ENCODE results near the gene HTR2A. TPM values are rescaled to one million over a fixed set of nuclear protein-coding genes. Genes with fewer than 3 reads are reported as not detected.
"Not testable (repeated sequence)": the region's sequence is repeated elsewhere in the genome, so short reads cannot be mapped to it uniquely, and the experiment has no call there.

HTR2A gene
- total RNA-seq, 1 donor from 2014 or later, result not detected

DNA sequence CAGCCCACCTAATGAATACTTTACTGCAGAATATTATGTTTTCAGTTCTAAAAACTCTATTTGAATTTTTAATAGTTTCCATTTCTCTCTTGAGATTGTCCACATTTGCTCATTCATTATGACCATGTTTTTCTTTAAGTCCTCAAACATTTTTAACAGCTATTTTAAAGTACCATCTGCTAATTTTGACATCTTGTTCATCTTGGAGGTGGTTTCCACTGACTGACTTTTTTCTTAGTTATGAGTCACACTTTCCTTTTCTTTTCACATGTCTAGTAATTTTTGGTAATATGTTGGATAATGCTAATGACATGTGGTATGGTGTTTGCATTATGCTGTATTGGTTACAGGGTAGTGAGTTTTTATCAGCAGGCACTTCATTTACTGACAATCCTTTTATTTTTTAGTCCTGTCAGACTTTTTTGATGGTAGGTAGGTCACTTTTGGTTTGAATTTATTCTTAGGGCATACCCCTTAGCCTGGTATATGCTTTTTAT is 84.5 kb downstream of the HTR2A start:
- no peaks in the 10 kb centered on the region for H3K36me3 ChIP-seq (ENCODE audit: insufficient read depth, low read length)
- FAIRE-seq (no peak), DNase-seq (ENCODE audit: low read depth) (no peak)

GRCh38 chr13:46810440-46810839 is 86.4 kb downstream of the HTR2A start:
- no peaks in the 10 kb centered on the region for H3K36me3 ChIP-seq (ENCODE audit: insufficient read depth, low read length)
- no peak for DNase-seq (ENCODE audit: low read depth)
- no peaks in the 10 kb centered on the region for H3K27me3 ChIP-seq (ENCODE audit: insufficient read depth, low read length)
- H4K20me1 ChIP-seq (ENCODE audit: insufficient read depth, low read length), result no peaks in the 10 kb centered on the region
- no peaks in the 10 kb centered on the region for H3K79me2 ChIP-seq (ENCODE audit: insufficient read depth, low read length)
- no peak for FAIRE-seq
- H3K9ac ChIP-seq (ENCODE audit: low read length), result no peak overlapping the region
- H3K4me3 Mint-ChIP-seq (ENCODE audit: unreplicated experiment), result no peak overlapping the region
- H3K9me3 ChIP-seq (ENCODE audit: insufficient read depth, low read depth, low read length), result peaks cover 4% of the 10 kb centered on the region
- H3K4me2 ChIP-seq (ENCODE audit: low read length), result no peak overlapping the region
- H3K4me3 ChIP-seq (ENCODE audit: insufficient read depth, low read depth, low read length), result no peak overlapping the region
- H3K27ac Mint-ChIP-seq (ENCODE audit: unreplicated experiment), result peak overlapping the region; percentile 62
- no peaks in the 10 kb centered on the region for H3K27me3 Mint-ChIP-seq (ENCODE audit: low read depth, unreplicated experiment)
- peaks cover 6% of the 10 kb centered on the region for H3K4me1 Mint-ChIP-seq (ENCODE audit: low read depth, unreplicated experiment)
- TF ChIP-seq, protein P1, sequence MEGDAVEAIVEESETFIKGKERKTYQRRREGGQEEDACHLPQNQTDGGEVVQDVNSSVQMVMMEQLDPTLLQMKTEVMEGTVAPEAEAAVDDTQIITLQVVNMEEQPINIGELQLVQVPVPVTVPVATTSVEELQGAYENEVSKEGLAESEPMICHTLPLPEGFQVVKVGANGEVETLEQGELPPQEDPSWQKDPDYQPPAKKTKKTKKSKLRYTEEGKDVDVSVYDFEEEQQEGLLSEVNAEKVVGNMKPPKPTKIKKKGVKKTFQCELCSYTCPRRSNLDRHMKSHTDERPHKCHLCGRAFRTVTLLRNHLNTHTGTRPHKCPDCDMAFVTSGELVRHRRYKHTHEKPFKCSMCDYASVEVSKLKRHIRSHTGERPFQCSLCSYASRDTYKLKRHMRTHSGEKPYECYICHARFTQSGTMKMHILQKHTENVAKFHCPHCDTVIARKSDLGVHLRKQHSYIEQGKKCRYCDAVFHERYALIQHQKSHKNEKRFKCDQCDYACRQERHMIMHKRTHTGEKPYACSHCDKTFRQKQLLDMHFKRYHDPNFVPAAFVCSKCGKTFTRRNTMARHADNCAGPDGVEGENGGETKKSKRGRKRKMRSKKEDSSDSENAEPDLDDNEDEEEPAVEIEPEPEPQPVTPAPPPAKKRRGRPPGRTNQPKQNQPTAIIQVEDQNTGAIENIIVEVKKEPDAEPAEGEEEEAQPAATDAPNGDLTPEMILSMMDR (IDR thresholded peaks at IDR 0.05; ENCODE audit: insufficient read depth, low read depth, low read length), result no peak
- TF ChIP-seq EZH2 (IDR thresholded peaks at IDR 0.05; ENCODE audit: insufficient read depth, low read length), result no peak
- no peaks in the 10 kb centered on the region for H3K4me1 ChIP-seq (ENCODE audit: insufficient read depth, low read length)
- peaks cover 15% of the 10 kb centered on the region for H3K9me3 Mint-ChIP-seq (ENCODE audit: unreplicated experiment)
- H3K36me3 Mint-ChIP-seq (ENCODE audit: low read depth, unreplicated experiment), result no peaks in the 10 kb centered on the region
- H3K27ac ChIP-seq (ENCODE audit: low read depth, low read length), result no peak overlapping the region
- H2AFZ ChIP-seq (ENCODE audit: low read depth, low read length), result no peak overlapping the region

More for the DNA sequence above, 84.5 kb downstream of the HTR2A start:
- H3K9ac ChIP-seq (ENCODE audit: low read length), result no peak overlapping the region
- no peak overlapping the region for H2AFZ ChIP-seq (ENCODE audit: low read depth, low read length)
- peaks cover 6% of the 10 kb centered on the region for H3K4me1 Mint-ChIP-seq (ENCODE audit: low read depth, unreplicated experiment)
- no peaks in the 10 kb centered on the region for H3K27me3 ChIP-seq (ENCODE audit: insufficient read depth, low read length)
- no peaks in the 10 kb centered on the region for H3K4me1 ChIP-seq (ENCODE audit: insufficient read depth, low read length)
- no peaks in the 10 kb centered on the region for H4K20me1 ChIP-seq (ENCODE audit: insufficient read depth, low read length)
- peaks cover 15% of the 10 kb centered on the region for H3K9me3 Mint-ChIP-seq (ENCODE audit: unreplicated experiment)
- no peaks in the 10 kb centered on the region for H3K36me3 Mint-ChIP-seq (ENCODE audit: low read depth, unreplicated experiment)
- no peak overlapping the region for H3K4me3 ChIP-seq (ENCODE audit: insufficient read depth, low read depth, low read length)
- no peak overlapping the region for H3K4me2 ChIP-seq (ENCODE audit: low read length)
- TF ChIP-seq, protein P1 (IDR thresholded peaks at IDR 0.05; ENCODE audit: insufficient read depth, low read depth, low read length), result no peak
- no peak for TF ChIP-seq EZH2 (IDR thresholded peaks at IDR 0.05; ENCODE audit: insufficient read depth, low read length)
- H3K4me3 Mint-ChIP-seq (ENCODE audit: unreplicated experiment), result no peak overlapping the region
- H3K27me3 Mint-ChIP-seq (ENCODE audit: low read depth, unreplicated experiment), result no peaks in the 10 kb centered on the region
- H3K9me3 ChIP-seq (ENCODE audit: insufficient read depth, low read depth, low read length), result peaks cover 4% of the 10 kb centered on the region
- H3K27ac Mint-ChIP-seq (ENCODE audit: unreplicated experiment), result no peak overlapping the region
- no peaks in the 10 kb centered on the region for H3K79me2 ChIP-seq (ENCODE audit: insufficient read depth, low read length)
- H3K27ac ChIP-seq (ENCODE audit: low read depth, low read length), result no peak overlapping the region

GRCh38 chr13:46804921-46805320 is 91.9 kb downstream of the HTR2A start:
- H3K4me2 ChIP-seq (ENCODE audit: low read length), result peak overlapping the region; percentile 45
- H3K27ac ChIP-seq (ENCODE audit: low read depth, low read length), result peak overlapping the region; percentile 87
- peaks cover 14% of the 10 kb centered on the region for H3K4me1 ChIP-seq (ENCODE audit: insufficient read depth, low read length)
- H3K27me3 Mint-ChIP-seq (ENCODE audit: low read depth, unreplicated experiment); H4K20me1 ChIP-seq (ENCODE audit: insufficient read depth, low read length); FAIRE-seq; DNase-seq (ENCODE audit: low read depth); H3K36me3 Mint-ChIP-seq (ENCODE audit: low read depth, unreplicated experiment); H3K36me3 ChIP-seq (ENCODE audit: insufficient read depth, low read length); H3K9me3 Mint-ChIP-seq (ENCODE audit: unreplicated experiment); H2AFZ ChIP-seq (ENCODE audit: low read depth, low read length); H3K79me2 ChIP-seq (ENCODE audit: insufficient read depth, low read length); H3K9me3 ChIP-seq (ENCODE audit: insufficient read depth, low read depth, low read length); H3K27me3 ChIP-seq (ENCODE audit: insufficient read depth, low read length); H3K4me3 ChIP-seq (ENCODE audit: insufficient read depth, low read depth, low read length): not testable (repeated sequence)
- peak overlapping the region; percentile 93 for H3K27ac Mint-ChIP-seq (ENCODE audit: unreplicated experiment)
- peak overlapping the region; percentile 49 for H3K9ac ChIP-seq (ENCODE audit: low read length)
- H3K4me1 Mint-ChIP-seq (ENCODE audit: low read depth, unreplicated experiment), result peaks cover 36% of the 10 kb centered on the region
- peak overlapping the region; percentile 46 for H3K4me3 Mint-ChIP-seq (ENCODE audit: unreplicated experiment)
